ENCODE data around the gene C1S.
A peak's percentile ranks its signal among the peaks of the same experiment; 100 is the strongest.
"Not testable (repeated sequence)": the region's sequence is repeated elsewhere in the genome, so short reads cannot be mapped to it uniquely, and the experiment has no call there.

Gene C1S

GRCh38 chr12:7107181-7107580, 46.7 kb downstream of the C1S start:
- not testable (repeated sequence) for DNase-seq

DNA sequence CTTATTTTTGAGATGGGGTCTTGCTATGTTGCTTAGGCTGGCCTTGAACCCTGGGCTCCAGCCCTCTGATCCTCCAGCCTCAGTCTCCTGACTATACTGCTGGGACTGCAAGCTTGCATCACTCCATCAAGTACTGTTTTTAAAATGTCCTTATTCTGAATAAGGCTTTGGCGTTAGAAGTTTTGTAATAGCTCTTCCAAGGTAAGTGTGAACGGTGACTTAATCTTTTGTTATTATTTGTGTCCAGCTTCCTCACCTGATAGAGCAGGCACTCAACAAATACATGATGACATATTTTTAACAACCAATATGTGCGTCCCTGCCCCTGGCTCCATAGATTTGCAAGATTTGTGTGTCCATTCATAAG, 47.1 kb downstream of the C1S start:
- no peak for DNase-seq

DNA sequence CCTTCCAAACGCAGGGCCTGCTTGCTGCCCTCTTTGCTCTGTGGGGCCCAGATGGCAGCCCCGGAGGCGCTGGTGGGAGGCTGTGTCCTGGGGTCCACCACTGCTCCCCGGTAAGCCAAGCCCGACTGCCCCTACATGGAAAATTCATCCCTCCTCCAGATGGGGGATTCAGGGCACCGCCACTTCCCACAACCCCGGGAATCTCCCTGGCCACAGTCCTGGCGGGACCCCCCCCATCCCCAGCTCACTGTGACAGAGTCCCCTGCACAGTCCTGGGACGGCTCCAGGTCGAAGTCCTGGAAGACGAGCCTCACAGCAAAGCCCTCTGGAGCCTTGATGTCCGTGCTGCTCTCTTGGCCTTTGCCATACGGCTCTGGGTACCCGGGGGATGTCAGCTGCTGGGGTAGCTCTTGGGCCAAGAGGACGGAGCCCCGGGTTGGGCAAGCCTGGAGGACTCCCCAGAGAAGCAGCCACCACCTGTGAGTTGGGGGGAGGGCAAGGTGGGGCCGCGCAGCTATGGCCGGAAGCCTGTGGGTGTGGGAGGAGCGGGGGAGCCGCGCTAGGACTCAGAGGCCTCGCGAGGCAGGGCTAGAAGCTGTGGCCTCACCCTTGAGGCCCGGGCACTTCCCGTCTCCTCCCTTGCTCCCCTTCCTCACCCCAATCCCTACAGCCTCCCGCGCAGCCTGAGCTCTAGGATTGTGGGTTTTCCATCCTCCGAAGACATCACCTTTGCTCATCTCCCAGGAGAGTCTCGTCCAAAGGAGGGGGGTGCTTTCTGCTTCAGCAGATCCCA, 47.7 kb downstream of the C1S start:
- DNase-seq, result no peak

GRCh38 chr12:7108796-7109571, 48.5 kb downstream of the C1S start, which contains the start of gene C1RL:
Gene C1RL, minus strand, starts transcription at chr12:7109214. Its CDS starts 34 bp downstream, at chr12:7109180.
- peak in 1 of 2 experiments; percentile 21 for DNase-seq

DNA sequence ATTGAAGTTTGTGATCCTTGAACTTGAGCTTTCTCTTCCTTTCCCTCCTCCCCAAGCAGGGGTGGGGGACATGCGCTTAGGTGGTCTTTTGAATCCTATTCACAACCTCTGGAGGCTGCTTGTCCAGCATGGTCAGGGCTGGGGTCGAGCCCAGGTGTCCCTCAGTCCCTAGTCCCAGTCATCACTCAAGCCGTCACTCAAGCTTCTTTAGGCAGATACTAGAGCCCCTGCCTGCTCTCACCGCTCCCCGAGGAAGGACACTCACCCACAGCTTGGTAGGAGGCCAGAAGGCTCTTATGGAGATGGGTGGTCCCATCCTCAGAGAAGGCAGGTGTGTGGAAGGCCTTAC, 49.0 kb downstream of the C1S start:
- DNase-seq, result no peak

DNA sequence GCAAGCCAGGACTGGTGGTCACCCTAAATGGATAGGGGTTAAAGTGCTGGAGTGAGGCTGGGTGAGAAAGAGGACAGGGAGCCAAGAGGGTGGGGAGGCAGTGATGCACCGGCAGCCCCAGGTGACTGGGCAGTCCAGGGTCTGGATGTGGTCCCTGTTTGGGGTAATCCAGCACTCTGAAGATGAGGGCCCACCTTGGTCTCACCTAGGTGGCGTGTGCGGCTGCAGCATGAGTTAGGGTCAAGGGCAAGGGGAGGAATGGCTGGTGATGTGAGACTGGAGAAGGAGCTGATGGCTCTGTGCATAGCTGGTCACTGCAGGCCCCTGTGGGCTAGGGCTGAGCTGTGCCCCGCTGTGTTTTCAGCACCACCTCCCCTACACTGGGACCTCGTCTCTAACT, 50.1 kb downstream of the C1S start:
- DNase-seq, result no peak

- DNase-seq, result no peak
Observed at GRCh38 chr12:7112041-7112440, 51.5 kb downstream of the C1S start.

- DNase-seq, result no peak
Observed at GRCh38 chr12:7113389-7113871, 52.9 kb downstream of the C1S start.

DNA sequence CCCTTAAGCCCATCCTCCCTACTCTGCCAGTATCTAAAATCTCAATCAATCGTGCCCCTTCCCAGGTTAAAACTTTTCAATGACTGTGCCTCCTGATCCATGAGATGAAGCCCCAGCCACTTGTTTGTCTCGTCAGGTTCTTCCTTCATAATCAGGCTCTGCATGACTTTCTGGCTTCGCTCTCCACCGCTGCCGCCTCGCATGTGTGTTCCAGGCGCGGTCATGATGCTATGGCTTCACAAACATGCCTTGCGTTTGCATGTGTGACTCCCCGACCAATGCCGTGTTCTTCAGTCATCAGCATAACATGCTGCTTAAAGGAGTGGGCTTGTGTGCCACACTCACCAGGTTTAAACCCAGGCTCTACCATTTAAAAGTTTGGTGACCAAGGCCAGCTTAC, 53.5 kb downstream of the C1S start:
- no peak for DNase-seq

- no peak for DNase-seq
Observed at GRCh38 chr12:7114851-7115250, 54.3 kb downstream of the C1S start.

GRCh38 chr12:7116196-7116595, 55.7 kb downstream of the C1S start:
- DNase-seq, result no peak

DNA sequence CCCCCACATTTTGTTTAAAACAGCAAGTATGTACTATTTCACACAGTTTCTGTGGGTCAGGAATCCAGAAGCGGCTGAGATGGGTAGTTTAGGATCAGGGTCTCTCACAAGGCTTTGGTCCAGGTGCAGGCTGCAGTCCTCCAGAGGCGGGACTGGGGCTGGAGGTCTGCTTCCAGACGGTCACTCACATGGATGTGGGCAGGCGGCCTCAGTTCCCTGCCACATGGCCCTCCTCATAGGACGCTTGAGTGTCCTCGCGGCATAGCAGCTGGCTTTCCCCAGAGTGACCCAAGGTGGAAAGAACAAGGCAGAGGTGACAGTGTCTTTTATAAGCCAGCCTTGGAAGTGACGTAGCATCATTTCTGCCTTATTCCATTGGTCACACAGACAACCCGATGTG, 56.4 kb downstream of the C1S start:
- DNase-seq, result no peak

DNA sequence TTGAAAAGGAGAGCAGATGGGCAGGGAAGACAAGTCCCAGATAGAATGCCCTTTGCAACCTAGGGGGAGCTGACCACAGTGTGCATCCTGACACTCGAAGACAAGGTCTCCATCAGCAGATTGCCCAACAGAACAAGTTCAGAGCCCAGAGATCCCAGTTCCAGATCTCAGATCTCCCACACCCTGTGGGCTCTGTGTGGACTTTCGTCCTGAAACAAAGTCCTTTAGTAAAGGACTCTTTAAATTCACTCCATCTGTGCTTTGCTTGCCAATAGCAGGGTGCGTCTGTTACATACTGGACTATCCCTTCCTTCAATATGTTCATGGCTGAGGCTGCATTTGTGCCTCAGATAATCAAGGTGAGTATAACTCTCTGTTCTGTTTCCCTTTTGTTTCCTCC, 57.2 kb downstream of the C1S start:
- no peak for DNase-seq

GRCh38 chr12:7118881-7119280, 58.4 kb downstream of the C1S start:
- no peak for DNase-seq

DNA sequence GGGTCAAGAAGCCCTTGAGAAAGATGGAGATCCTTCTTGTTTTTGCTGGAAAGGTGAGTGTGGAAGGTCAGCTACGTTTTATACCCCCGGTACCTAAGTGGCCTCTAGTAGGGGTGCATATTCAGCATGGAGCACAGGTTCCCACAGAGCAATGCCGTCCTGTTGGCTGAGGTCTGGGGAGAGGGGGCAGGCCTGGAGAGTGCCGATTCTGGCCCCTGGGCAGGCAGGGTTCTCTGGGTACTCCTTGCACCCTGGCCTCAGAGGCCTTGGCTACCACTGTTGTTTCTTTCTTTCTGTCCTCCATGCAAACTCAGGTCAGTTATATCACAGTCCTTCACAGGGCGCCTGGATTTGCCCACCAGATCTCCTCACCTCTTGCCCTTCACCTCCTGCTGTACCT, 59.6 kb downstream of the C1S start:
- DNase-seq, result no peak

All from cerebellar nuclear complex (tissue), 1 donor.